SIG-M5 treated with dmso at 0.1 percent for 504 hours (cell line): ENCODE measurements around the gene ARHGEF1.

Experiments used
- DNase-seq: peaks from one replicate; lab custom pipeline; 2025; ENCODE audit not compliant: unreplicated experiment; lab: John Stamatoyannopoulos, UW

Gene ARHGEF1

DNA sequence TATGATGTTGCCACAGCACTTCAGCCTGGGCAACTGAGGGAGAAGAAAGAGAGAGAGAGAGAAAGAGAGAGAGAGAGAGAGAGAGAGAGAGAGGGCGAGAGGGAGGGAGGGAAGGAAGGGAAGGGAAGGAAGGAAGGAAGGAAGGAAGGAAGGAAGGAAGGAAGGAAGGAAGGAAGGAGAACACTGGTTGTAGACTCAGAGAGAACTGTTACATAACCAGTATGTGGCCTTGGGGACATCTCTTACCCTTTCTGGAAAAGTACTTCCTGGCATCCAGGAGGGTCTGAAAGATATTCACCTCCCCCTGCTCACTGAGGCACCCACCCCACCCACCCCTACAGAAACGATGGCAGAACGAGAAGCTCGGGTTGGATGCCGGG, 2.7 kb upstream of the ARHGEF1 start:
- DNase-seq: no peak

DNA sequence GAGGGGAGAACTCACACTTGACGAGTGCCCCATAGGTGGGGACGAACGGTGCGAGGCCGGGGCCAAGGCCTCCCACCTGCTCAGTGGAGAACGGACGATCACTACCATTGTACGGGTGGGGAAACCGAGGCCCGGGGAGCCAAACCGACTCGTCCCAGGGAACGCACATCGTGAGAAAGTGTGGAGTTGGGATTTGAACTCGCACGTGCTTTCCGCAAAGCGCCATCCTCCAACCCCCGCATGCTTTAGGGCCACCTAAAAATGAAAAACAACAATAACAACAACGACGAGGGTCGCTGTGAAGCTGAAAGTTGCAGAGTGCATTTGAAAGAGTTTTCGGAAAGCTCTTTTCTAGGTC, 458 bp downstream of the ARHGEF1 start:
- DNase-seq: no peak

DNA sequence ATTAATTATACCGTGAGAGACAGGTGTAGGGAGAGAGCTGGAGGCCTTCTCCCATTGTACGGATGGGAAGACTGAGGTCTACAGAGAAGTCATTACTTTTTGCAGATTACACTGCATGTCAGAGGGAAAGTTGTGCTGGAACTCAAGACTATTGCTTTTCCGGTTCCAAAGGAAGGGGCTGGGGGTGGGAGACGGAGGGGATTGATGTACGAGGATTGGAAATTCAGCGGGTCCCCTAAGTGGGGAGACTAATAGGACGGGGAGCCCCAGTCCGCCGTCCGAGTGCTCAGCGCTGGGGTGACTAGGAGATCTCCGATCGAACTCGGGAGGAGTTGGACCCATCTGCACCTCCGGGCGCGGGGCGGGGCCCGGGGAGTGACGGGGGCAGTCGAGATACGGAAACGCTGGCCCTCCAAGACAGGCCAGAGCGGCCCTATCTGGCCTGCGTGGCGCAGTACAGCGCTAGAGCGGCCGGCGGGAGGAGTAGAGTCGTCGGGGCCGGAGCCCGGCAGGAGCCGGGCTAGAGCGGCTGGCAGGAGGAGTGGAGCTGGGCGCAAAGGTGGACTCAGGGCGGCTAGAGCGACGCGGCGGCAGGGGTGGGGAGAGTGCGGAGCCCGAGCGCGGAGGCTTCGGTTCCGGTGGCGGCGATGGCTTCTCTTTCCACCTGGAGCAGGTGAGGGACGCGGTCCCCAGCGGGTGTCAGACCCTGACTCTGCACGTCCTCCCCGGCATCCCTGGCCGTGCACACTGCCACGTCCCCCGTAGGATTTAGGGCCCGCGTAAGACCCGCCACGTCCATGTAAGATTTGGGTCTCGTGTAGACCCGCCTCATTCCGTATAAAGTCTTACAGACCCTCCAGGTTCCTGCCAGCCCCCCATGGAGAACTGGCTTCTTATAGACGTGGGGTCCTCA, 1.1 kb downstream of the ARHGEF1 start:
- DNase-seq: peak; percentile 96

DNA sequence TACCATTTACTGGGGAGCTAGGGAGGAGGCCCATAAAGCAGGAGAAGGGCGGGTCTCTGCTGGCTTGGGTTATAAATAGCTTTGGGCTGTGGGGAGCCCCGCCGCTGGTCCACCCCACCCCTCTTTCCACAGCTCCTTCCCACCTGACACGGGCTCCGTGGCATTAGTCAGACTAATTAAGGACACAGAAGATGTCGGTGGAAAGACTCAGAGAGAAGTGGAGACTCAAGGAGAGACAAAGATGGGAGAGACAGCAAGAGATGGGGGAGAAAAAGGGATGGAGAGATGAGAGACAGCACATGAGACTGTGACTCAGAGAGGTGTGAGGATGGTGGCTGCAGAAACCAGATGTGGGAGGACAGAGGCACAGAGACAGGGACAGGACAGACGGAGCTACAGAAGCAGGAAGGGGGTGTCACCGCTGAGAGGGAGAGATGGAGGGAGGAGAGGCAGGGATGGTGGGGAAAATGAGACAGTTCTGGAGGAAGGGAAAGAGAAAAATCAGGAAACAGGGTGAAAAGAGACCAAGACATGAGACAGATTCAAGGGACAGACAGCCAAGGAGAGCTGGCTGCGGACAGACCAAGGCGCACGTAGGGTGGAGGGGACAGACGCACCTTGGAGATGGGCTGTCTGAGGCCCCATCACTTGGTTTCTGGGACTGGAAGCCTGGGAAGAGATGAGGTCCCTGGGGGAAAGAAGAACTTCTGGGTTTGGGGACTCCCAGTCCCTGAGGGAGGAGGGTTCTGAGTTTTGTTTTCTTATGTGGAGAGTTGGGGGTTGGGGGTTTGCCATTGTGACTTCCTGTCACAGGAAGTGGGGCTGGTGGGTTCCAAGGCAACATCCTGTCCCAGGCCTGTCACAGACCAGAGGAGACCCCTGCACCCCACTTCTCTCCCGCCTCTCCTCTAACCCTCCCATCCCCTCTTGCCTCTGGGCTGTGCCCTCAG, 4.1 kb downstream of the ARHGEF1 start:
- DNase-seq: no peak

DNA sequence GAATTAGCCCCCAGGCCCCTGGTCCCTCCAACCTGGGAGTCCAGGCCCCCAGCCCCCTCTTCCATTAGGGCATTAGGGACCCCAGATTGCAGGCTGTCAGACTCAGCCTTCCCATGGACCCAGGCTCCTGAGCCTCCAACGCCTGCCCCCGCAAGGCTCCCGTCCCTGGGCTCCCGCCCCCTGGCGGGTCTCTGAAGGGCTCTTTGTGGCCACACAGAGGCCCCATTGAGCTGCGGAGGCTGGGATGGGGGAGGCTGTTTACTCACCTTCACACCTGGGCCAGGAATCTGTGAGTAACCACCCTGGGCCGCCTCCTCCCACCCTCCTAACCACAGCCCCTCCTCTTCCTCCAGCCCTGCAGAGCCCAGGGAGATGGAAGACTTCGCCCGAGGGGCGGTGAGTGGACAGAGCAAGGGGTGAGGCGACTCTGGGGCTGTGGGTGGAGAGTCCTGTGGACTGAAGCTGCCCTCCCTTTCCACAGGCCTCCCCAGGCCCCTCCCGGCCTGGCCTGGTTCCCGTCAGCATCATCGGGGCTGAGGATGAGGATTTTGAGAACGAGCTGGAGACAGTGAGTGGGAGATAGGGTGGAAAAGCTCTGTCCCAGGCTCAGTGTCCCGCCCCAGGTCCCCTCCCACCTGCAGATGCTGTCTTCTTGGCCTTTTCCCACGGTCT, 4.9 kb downstream of the ARHGEF1 start:
- no peak for DNase-seq

DNA sequence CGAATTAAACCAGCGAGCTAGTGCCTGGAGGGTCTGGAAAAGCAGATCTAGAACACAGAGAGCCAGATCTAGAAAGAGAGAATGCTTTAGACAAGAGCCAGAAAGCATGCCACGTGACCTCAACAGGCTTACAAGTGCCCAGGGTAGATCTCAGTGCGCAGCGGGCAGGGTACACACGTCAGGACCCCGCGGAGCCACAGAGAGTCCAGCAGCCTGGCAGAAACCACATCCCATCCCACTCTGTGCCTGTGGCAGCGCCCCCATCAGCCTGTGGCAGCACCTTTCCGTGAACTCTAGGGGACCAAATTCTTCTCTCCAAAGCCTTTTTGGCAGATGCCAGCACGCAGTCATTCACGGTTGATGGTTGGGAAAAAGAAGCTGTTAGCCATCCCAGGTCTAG, 5.9 kb downstream of the ARHGEF1 start:
- no peak for DNase-seq

DNA sequence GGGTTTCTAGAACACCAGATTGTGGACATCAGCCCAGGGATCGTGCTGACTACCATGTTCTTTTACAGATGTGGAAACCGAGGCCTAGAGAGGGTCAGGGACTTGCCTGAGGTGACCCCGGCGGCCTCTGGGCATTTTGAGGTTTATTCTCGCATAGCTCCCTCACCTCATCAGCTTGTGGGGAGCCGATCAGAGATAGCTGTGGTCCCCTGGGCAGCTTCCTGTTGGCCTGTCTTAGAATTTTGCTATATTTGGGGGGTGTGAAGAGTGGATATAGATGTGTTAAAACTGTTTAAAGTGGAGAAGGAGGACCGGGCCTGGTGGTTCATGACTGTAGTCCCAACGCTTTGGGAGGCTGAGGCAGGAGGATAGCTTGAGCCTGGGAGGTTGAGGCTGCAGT, 6.9 kb downstream of the ARHGEF1 start:
- DNase-seq: no peak

DNA sequence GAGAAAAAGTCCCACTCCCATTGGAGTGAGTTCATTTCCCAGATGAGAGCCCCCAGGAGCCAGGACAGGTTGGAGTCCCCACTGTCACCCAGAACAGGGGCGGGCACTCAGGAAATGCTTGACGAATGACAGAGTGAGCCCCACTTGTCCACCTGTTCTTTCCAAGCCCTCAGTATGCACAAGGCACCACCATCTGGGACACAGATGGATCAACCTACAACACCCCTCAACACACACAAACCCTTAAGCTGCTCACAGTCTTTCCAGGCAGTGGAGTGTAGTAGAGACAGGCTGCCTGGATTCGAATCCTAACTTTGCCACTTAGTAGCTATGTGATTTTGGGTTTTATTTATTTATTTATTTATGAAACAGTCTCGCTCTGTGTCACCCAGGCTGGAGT, 8.0 kb downstream of the ARHGEF1 start:
- no peak for DNase-seq

DNA sequence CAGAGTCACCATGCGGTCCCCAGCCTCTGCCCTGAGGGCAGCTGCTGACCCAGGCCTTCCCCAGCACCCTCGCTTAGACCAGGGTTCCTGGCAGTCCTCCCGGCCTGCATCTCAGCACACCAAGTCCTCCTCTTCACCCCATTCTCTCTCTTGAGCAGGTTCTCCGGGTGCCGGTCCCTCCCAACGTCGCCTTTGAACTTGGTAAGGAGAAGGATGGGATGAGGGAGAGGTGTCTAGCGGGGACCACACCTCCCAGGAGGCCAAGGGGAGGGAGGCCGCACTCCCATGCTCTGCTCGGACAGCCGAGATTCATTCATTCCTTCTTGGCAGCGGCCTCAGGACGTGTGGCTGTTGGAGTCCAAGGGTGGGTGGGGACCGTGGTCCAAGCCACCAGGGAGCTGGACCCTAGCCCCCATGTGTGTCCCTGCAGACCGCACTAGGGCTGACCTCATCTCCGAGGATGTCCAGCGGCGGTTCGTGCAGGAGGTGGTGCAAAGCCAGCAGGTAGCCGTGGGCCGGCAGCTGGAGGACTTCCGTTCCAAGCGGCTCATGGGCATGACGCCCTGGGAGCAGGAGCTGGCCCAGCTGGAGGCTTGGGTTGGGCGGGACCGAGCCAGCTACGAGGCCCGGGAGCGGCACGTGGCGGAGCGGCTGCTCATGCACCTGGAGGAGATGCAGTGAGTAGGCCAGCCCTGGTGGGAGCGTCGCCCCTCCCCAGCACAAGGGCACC, 9.4 kb downstream of the ARHGEF1 start:
- DNase-seq: no peak

DNA sequence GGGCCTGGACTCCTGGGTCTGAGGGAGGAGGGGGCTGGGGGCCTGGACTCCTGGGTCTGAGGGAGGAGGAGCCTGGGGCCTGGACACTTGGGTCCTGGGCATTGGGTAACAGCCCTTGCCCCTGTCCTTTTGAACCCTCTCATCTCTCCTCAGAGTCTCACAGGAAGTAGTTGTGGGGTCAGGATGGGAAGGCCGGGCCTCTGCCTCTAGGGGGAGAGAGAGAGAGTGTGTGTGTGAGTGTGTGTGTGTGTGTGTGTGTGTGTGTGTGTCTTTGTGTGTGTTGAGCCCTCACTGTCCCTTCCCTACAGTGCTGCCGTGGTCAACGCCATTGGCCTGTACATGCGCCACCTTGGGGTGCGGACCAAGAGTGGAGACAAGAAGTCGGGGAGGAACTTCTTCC, 10.9 kb downstream of the ARHGEF1 start:
- DNase-seq: no peak

DNA sequence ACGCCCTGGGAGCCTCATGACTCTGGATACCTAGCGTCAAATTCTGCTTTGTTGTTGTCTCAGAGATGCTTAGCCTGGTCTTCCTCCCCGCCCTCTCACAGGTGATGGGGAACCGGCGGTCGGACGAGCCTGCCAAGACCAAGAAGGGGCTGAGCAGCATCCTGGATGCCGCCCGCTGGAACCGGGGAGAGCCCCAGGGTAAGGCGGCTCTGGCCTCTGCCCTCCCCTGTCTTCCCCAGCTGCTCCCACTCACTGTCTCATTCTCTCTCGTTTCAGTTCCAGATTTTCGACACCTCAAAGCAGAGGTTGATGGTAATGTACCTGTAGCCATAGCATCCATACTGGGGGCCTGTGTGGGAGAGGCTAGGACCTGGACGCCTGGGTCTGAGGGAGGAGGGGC, 11.4 kb downstream of the ARHGEF1 start:
- no peak for DNase-seq

DNA sequence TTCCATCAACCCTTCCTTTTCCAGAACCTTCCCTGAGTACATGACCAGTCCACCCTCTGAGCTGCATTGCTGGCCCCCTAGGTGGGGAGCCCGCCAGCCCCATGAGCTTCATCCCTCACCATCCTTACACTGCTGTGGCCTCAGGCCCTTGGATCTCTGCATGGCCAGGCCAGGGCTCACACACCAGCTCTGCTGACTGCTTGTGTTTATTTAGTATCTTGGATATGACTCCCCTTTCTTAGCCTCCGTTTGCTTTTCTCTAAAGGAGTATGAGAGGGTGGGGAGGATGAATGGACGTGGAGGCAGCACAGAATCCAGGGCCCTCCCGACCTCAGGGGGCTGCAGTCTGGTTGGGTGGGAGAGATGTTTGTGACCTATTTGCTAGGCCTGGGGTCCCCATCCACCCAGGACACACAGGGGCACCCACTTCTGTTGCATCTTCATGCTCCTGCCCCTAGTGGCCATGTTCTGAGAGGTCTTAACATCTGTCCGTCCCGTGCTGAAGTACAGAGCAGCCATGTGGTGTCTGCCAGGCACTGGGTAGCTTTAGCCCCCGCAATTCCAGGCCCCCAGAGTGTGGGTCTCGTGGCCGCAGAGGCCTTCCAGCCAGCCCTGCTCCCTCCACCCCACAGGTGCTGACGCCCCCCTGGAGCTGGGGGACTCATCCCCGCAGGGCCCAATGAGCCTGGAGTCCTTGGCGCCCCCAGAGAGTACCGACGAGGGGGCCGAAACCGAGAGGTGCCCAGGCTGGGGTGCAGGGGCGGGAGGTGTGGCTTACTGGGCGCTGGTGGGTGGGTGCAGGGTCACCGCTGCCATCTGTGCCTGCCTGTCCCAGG, 13.0 kb downstream of the ARHGEF1 start:
- DNase-seq: no peak

DNA sequence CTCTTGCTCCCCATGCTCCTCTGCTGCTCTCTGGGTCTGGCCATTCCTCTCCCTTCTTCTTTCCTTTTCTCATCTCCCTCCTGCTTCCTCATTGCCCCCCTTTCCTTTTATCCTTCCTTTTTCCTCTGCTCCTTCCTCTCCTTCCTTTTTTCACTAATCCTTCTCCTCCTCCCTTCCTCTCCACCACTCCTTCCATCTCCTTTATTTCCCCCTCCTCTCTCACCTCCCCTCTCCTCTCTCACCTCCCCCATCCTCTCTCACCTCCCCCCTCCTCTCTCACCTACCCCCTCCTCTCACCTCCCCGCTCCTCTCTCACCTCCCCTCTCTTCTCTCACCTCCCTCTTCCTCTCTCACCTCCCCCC, 13.6 kb downstream of the ARHGEF1 start:
- no peak for DNase-seq

DNA sequence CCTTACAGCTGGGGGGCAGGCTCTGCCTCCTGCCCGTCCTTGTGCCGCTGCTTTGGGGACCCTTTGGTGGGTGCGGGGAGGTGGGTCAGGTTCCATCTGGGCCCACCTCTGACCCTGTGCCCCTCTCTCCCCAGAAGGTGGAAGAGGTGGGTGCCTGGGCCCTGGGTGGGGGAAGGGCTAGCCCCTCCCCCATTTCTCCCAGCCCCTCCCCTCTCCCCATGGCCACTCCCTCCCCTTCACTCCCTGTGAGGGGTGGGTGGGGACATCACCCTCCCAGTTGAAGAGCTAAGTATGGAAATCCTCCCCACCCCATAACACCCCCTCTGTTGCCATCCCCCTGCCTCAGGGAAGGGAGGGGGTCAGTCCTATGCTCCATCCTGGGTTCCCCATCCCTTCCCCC, 14.2 kb downstream of the ARHGEF1 start:
- no peak for DNase-seq

DNA sequence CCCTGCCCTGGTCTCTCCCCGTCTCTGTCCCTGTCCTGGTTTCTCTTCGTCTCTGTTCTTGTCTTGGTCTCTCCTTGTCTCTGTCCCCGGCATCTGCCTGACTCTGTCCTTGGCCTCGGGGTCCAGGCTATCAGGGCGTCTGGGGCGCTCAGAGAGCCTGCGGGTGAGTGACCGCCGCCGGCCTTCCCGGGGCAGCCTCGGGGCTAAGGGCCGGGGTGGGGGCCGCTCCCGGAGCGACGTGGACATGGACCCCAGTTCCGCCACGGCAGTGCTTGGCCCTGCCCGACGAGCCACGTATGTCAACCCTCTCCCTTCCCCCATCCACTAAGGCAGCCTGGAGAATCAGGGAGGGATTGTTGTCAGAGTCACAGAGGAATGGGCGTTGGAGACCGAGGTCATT, 14.8 kb downstream of the ARHGEF1 start:
- no peak for DNase-seq

DNA sequence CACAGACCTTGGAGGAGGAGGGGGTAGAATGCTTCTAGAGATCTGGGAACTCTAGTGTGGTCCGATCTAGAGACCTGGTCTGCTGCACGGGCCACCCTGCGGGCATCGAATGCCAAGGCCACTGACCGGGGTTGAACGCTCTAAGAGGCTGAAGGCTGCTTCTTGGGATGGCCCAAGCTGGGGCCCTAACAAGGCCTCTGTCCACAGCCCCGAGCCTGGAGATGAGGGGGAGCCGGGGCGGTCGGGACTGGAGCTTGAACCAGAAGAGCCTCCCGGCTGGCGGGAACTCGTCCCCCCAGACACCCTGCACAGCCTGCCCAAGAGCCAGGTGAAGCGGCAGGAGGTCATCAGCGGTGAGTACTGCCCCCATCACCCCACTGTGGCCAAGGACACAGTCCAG, 15.3 kb downstream of the ARHGEF1 start:
- no peak for DNase-seq

DNA sequence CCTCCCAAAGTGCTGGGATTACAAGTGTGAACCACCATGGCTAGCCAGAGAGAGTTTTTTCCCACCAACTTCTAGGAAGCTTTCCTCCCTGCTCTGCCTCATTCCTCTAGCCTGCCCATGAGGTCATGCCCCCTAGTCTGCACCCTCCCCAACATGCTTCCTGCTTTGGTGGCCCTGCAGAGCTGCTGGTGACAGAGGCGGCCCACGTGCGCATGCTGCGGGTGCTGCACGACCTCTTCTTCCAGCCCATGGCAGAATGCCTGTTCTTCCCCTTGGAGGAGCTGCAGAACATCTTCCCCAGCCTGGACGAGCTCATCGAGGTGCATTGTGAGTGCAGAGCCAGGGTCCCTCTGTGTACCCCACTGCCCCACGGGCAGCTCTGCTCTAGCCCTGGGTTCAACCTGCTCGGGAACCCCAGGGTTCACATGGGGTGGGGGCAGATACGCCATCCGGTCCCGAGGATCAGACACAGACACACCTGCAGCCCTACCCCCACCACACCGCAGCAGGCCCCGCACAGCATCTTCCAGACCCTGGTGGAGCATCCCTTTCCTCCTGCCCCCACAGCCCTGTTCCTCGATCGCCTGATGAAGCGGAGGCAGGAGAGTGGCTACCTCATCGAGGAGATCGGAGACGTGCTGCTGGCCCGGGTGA, 18.9 kb downstream of the ARHGEF1 start:
- no peak for DNase-seq

DNA sequence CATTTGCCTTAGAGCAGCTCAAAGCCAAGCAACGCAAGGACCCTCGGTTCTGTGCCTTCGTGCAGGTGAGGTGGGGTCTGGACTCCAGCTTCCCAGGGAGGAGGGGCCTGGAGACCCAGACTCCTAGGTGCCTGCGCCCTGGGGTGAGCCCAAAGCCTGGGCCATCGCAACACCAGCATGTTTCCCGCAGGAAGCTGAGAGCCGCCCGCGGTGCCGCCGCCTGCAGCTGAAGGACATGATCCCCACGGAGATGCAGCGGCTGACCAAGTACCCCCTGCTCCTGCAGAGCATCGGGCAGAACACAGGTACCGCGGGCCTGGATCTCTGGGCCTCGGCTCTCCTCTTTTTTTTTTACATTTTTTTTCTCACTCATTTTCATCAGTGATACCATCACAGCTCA, 19.6 kb downstream of the ARHGEF1 start:
- DNase-seq: no peak

DNA sequence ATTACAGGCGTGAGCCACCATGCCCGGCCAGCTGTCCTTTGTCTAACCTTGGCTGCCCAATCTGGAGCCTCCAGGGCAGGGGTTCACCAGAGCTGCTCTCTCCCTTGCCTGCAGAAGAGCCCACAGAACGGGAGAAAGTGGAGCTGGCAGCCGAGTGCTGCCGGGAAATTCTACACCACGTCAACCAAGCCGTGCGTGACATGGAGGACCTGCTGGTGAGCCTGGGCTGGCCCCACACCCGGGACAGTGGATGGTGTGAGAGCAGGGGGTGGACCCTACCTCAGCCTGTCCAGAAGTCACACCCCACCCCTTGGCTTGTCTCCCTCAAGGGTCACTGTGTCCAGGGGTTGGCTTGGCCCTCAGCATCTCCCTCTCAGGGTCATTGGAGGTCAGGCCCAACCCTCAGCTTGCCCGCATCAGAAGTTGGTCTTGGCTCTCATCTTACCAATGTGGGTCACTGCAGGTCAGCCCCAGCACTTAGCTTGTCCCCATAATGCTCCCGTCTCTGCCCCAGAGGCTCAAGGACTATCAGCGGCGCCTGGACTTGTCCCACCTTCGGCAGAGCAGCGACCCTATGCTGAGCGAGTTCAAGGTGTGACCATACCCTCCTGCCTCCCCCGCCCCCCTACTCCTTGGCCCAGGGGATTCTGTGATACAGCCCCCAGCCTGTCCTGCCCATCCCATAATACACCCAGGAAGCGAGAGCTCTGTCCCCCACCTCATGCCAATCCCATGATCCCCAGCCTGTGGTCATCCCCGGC, 20.4 kb downstream of the ARHGEF1 start:
- DNase-seq: no peak
